ENCODE data around the gene RBM28.

RBM28 gene

GRCh38 chr7:128266883-128267594 lies 76.7 kb downstream of the RBM28 start (continued):
- TF ChIP-seq PRDM6 (tag by site-specific recombination; IDR thresholded peaks at IDR 0.05) (no peak), ZNF670 (tag by site-specific recombination; IDR thresholded peaks at IDR 0.05; ENCODE audit: low read depth) (no peak), ZNF549 (tag by site-specific recombination; IDR thresholded peaks at IDR 0.05) (no peak), ZNF202 (tag by site-specific recombination; IDR thresholded peaks at IDR 0.05; ENCODE audit: borderline replicate concordance) (no peak), ZNF530 (tag by site-specific recombination; IDR thresholded peaks at IDR 0.05; ENCODE audit: low read depth) (no peak), OVOL3 (tag by site-specific recombination; IDR thresholded peaks at IDR 0.05) (no peak), ZNF133 (tag by site-specific recombination; IDR thresholded peaks at IDR 0.05) (no peak), ZNF138 (tag by site-specific recombination; IDR thresholded peaks at IDR 0.05; ENCODE audit: borderline replicate concordance) (no peak), GLI4 (tag by site-specific recombination; IDR thresholded peaks at IDR 0.05) (no peak), ZNF701 (tag by site-specific recombination; IDR thresholded peaks at IDR 0.05) (no peak), TSHZ1 (tag by site-specific recombination; IDR thresholded peaks at IDR 0.05; ENCODE audit: borderline replicate concordance) (no peak), MEIS1 (CRISPR knock-in tag; IDR thresholded peaks at IDR 0.05; ENCODE audit: borderline replicate concordance) (no peak), CTCF (tag by site-specific recombination; IDR thresholded peaks at IDR 0.05) (peak; percentile 17; the same call in 1 of the 2 replicates), ZNF223 (tag by site-specific recombination; IDR thresholded peaks at IDR 0.05) (no peak), ZSCAN30 (tag by site-specific recombination; IDR thresholded peaks at IDR 0.05) (no peak), ZSCAN23 (tag by site-specific recombination; IDR thresholded peaks at IDR 0.05) (no peak), ZNF645 (tag by site-specific recombination; IDR thresholded peaks at IDR 0.05) (no peak), SCRT1 (tag by site-specific recombination; IDR thresholded peaks at IDR 0.05; ENCODE audit: borderline replicate concordance) (peak; percentile 57; the same call in 1 of the 2 replicates), ZNF48 (tag by site-specific recombination; IDR thresholded peaks at IDR 0.05) (no peak), ZBTB7A (tag by site-specific recombination; IDR thresholded peaks at IDR 0.05; ENCODE audit: low read depth) (no peak), ZNF747 (tag by site-specific recombination; IDR thresholded peaks at IDR 0.05) (no peak), ZNF114 (tag by site-specific recombination; IDR thresholded peaks at IDR 0.05) (no peak), ZNF621 (tag by site-specific recombination; IDR thresholded peaks at IDR 0.05) (no peak), ZNF266 (tag by site-specific recombination; IDR thresholded peaks at IDR 0.05; ENCODE audit: low read depth) (no peak), ZNF280D (tag by site-specific recombination; IDR thresholded peaks at IDR 0.05) (no peak)

All from HEK293 (cell line).